ENCODE data around the gene UBE2V1. TPM values are rescaled to one million over a fixed set of nuclear protein-coding genes. Genes with fewer than 3 reads are reported as not detected.

Gene UBE2V1
- total and polyA plus RNA-seq, 2 of the 13 experiments (the other 11 are each of a cell fraction or from before 2014, with no cell fraction given): 81.3 to 132 TPM

- TF ChIP-seq, protein P1, sequence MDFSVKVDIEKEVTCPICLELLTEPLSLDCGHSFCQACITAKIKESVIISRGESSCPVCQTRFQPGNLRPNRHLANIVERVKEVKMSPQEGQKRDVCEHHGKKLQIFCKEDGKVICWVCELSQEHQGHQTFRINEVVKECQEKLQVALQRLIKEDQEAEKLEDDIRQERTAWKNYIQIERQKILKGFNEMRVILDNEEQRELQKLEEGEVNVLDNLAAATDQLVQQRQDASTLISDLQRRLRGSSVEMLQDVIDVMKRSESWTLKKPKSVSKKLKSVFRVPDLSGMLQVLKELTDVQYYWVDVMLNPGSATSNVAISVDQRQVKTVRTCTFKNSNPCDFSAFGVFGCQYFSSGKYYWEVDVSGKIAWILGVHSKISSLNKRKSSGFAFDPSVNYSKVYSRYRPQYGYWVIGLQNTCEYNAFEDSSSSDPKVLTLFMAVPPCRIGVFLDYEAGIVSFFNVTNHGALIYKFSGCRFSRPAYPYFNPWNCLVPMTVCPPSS (IDR thresholded peaks at IDR 0.05): no peak
- TF ChIP-seq KIAA2018 (CRISPR knock-in tag; IDR thresholded peaks at IDR 0.05; ENCODE audit: borderline replicate concordance) (no peak), SYNCRIP (IDR thresholded peaks at IDR 0.05; ENCODE audit: insufficient read depth, low read depth, low read length) (no peak)
These were observed 3.5 kb upstream of the UBE2V1 start (continued) for GRCh38 chr20:50116368-50116999.
